K562 (cell line): Measurements from ENCODE around the gene AMFR. TPM values are rescaled to one million over a fixed set of nuclear protein-coding genes. Genes with fewer than 3 reads are reported as not detected.

ENCODE experiments used
- ATAC-seq: fragments of 200-7000 bp; cut with Tn5 transposase; 3 replicates; pipeline ENCODE4 v1.9.1; 2020; ENCODE audit warnings: moderate library complexity
- BruUV-seq: library from RNA; stranded (reverse); fragments of 400-500 nt; replicated peaks from 2 replicates; lab custom pipeline; 2021; lab: Mats Ljungman, UMichigan
- CTCF ChIA-PET: fragments of 300-600 bp; formaldehyde crosslinking; extraction: SDS; loops from one replicate; lab custom pipeline; 2021; ENCODE audit warnings: low intra/inter-chr PET ratio; lab: Yijun Ruan, JAX
- POLR2A ChIA-PET: fragments of 300-600, 350-650 bp; sonication (Branson Sonifier 250); formaldehyde crosslinking; extraction: SDS; loops from one replicate; lab custom pipeline; 2021; ENCODE audit warnings: antibody characterized with exemption, inconsistent platforms; lab: Yijun Ruan, JAX
- DNase-seq, 4 experiments: peaks; one replicate each; pipeline versions ENCODE4 v3.0.0 to v3.0.0-alpha.2; 2011 to 2018; ENCODE audit warnings: low spot score in 3 of 4, mixed read lengths in 3 of 4; ENCODE audit errors: extremely low read depth in 1 of 4
- FAIRE-seq: peaks from 2 replicates; lab custom pipeline; 2011; peaks lifted over from hg19 to GRCh38; lab: Jason Lieb, UNC
- H2AFZ ChIP-seq: 2 replicates; pipeline ENCODE4 v1.6.0; 2011; ENCODE audit warnings: low read depth, low read length, control low read depth, inconsistent platforms
- H3K27ac ChIP-seq: fragments of 200-600 bp; 3 replicates; pipeline ENCODE4 v1.8.0; 2011; ENCODE audit warnings: low read depth, mild to moderate bottlenecking, control low read depth, inconsistent platforms, low read length, moderate library complexity, mixed read lengths; ENCODE audit errors: extremely low read depth
- H3K27me3 ChIP-seq, 2 experiments: fragments of 300-600 bp in 1 of 2; 2 replicates in 1 of 2; 3 replicates in 1 of 2; pipeline versions ENCODE4 v1.6.0 to v1.8.0; 2011; ENCODE audit warnings: inconsistent platforms in 2 of 2, low read length in 2 of 2, mild to moderate bottlenecking in 1 of 2, mixed read lengths in 1 of 2, moderate library complexity in 1 of 2; ENCODE audit not compliant: control insufficient read depth in 2 of 2, insufficient read depth in 2 of 2
- H3K36me3 ChIP-seq: fragments of 300-600 bp; 3 replicates; pipeline ENCODE4 v1.8.0; 2011; ENCODE audit warnings: mild to moderate bottlenecking, low read length, inconsistent platforms; ENCODE audit not compliant: control insufficient read depth, insufficient read depth
- H3K4me1 ChIP-seq, 2 experiments: fragments of 200-600 bp in 1 of 2; replicated peaks in 1 of 2; 2 replicates in 1 of 2; 3 replicates in 1 of 2; pipeline versions ENCODE4 v1.5.1 to v1.8.0; 2011; ENCODE audit warnings: inconsistent platforms in 2 of 2, low read length in 2 of 2, mild to moderate bottlenecking in 1 of 2, mixed read lengths in 1 of 2, moderate library complexity in 1 of 2; ENCODE audit not compliant: control insufficient read depth in 2 of 2, insufficient read depth in 2 of 2
- H3K4me2 ChIP-seq: 2 replicates; pipeline ENCODE4 v1.6.1; 2011; ENCODE audit warnings: low read length, control low read depth, inconsistent platforms, mixed read lengths; ENCODE audit not compliant: insufficient read depth
- H3K4me3 ChIP-seq: fragments of 200-600 bp; sonication (generic), shearing (Covaris generic); 2 replicates; pipeline ENCODE4 v1.5.1; 2016; ENCODE audit warnings: control low read depth, inconsistent platforms
- H3K79me2 ChIP-seq: fragments of 200-600 bp; 3 replicates; pipeline ENCODE4 v1.8.0; 2011; ENCODE audit warnings: low read length, inconsistent platforms; ENCODE audit not compliant: control insufficient read depth, insufficient read depth
- H3K9ac ChIP-seq, 2 experiments: 2 replicates each; pipeline versions ENCODE4 v1.6.0 to v1.6.1; 2011; ENCODE audit warnings: low read depth in 2 of 2, low read length in 2 of 2, control low read depth in 1 of 2, inconsistent platforms in 1 of 2, mild to moderate bottlenecking in 1 of 2, mixed read lengths in 1 of 2; ENCODE audit not compliant: insufficient read depth in 1 of 2
- H3K9me1 ChIP-seq: one replicate; pipeline ENCODE4 v1.6.0; 2011; ENCODE audit warnings: inconsistent platforms, mild to moderate bottlenecking, low read length, moderate library complexity; ENCODE audit not compliant: control insufficient read depth, insufficient read depth
- H3K9me3 ChIP-seq: replicated peaks from 2 replicates; pipeline ENCODE4 v1.5.1; 2011; ENCODE audit warnings: low read depth, low read length, inconsistent platforms; ENCODE audit not compliant: control insufficient read depth, insufficient read depth
- H4K20me1 ChIP-seq: replicated peaks from 2 replicates; pipeline ENCODE4 v1.6.1; 2011; ENCODE audit warnings: low read length, inconsistent platforms, mixed read lengths; ENCODE audit not compliant: control insufficient read depth, insufficient read depth
- BHLHE40 ChIP-seq: IDR thresholded peaks from 2 replicates; pipeline ENCODE4 v1.6.1; 2011; ENCODE audit warnings: low read length, improper control_type of control experiment
- DIDO1 ChIP-seq: fragments of 450-650 bp; IDR thresholded peaks from 2 replicates; pipeline ENCODE4 v1.6.1; 2016; ENCODE audit warnings: low read depth, missing biosample characterization, missing genetic modification characterization
- HNRNPUL1 ChIP-seq: fragments of 200-400 bp; formaldehyde crosslinking; IDR thresholded peaks from 2 replicates; pipeline ENCODE4 v1.6.1; 2017; ENCODE audit warnings: low read length
- ZNF133 ChIP-seq: fragments of 250-450 bp; sonication (Bioruptor Pico); IDR thresholded peaks from 2 replicates; pipeline ENCODE4 v1.4.0; 2020; ENCODE audit warnings: mild to moderate bottlenecking
- ZNF217 ChIP-seq: sonication (generic); formaldehyde crosslinking; IDR thresholded peaks from 2 replicates; pipeline ENCODE4 v1.8.0; 2022; ENCODE audit warnings: mild to moderate bottlenecking, missing genetic modification reagents
- WGBS: fragments of 100-300 bp; shearing (Covaris generic); methylation state at CpG from one replicate; pipeline ENCODE4 v1.1.6; 2016; ENCODE audit warnings: low coverage, mixed read lengths; ENCODE audit not compliant: insufficient coverage; ENCODE audit errors: missing lambda C conversion rate; 5-methylcytosine and 5-hydroxymethylcytosine counted together
- in situ Hi-C: fragments of 300-500 bp; cut with MboI; formaldehyde crosslinking; loops from 4 replicates; pipeline ENCODE4 v1.15.0; 2018; ENCODE audit warnings: inconsistent platforms, mixed read lengths
- intact Hi-C: fragments of 100-400 bp; cut with micrococcal nuclease; formaldehyde crosslinking; loops from 2 replicates; pipeline ENCODE4 v1.14.2; 2022
- polyA plus RNA-seq, 8 experiments: library from polyadenylated mRNA; depleted of rRNA in 4 of 8; stranded (reverse) in 5 of 8; unstranded in 3 of 8; fragments of >200 nt; fragmentation: Nextera tagmentation in 2 of 8; fragmentation: Illumina TruSeq in 1 of 8; extraction: Ambion mirVana in 2 of 8; extraction: Trizol in 1 of 8; gene quantifications; 2 replicates each; pipeline versions ENCODE4 v1.2.1 to v1.2.3, GENCODE V29; 2011 to 2014; ENCODE audit warnings: inconsistent platforms in 1 of 8, missing spikeins in 1 of 8
- total RNA-seq, 7 experiments: library from RNA; depleted of rRNA in 6 of 7; stranded (reverse); fragments of >200 nt in 6 of 7; fragmentation: Illumina TruSeq in 2 of 7; extraction: Trizol in 2 of 7; gene quantifications; 2 replicates each; pipeline versions ENCODE4 v1.2.1 to v1.2.3, GENCODE V29; 2011 to 2021; ENCODE audit warnings: low replicate concordance in 1 of 7
- TF ChIP-seq, protein P1 (sequence below): conservative IDR thresholded peaks from 2 replicates; pipeline ENCODE4 v1.6.1; 2011; ENCODE audit warnings: low read depth, mild to moderate bottlenecking, low read length; ENCODE audit not compliant: control insufficient read depth

The AMFR gene
- total and polyA plus RNA-seq, 9 of the 15 experiments (the other 6 are each of a cell fraction or from before 2014, with no cell fraction given) = 15.6 to 113 (median 58.4) TPM

DNA sequence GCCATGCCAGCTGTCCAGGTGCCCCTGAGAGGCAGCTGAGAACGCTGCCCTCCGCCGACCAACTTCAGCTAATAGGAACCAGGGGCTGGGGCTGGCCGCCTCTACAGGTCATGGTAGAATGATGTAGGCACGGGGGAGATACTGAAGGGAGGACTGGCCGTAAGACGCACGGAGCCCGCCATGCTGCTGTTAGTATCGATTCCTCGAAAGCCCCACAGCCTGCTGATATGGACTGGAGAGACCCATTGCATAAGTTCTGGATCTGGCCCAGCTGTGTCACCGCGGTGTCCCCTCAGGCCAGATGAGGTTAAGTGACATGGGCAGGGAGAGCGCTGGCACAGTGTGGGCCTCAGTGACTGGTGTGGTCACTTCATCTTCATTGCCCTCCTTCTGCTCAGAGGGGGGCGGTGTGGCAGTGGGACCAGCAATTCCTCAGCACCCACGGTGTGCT lies 75.6 kb downstream of the AMFR start:
- Histone ChIP-seq H3K4me1 (peaks cover under 1 to 19% of the 10 kb centered on the region in 2 experiments; a peak in 2 of 5 replicates), H3K36me3 (no peaks in the 10 kb centered on the region), H3K4me3 (no peak overlapping the region), H3K27ac (no peak overlapping the region), H3K9me3 (no peaks in the 10 kb centered on the region), H3K27me3 (peaks cover 17 to 66% of the 10 kb centered on the region in 2 experiments; a peak in 4 of 5 replicates), H2AFZ (no peak overlapping the region), H4K20me1 (peaks cover 28% of the 10 kb centered on the region), H3K9me1 (no peaks in the 10 kb centered on the region), H3K4me2 (no peak overlapping the region), H3K79me2 (no peaks in the 10 kb centered on the region), H3K9ac (no peak overlapping the region)
- no peak for FAIRE-seq
- BruUV-seq = no TSS peak
- ATAC-seq = no peak
- in situ Hi-C loops = no loop called here
- no peak for TF ChIP-seq ZNF133 (CRISPR knock-in tag)
- no peak for TF ChIP-seq BHLHE40
- no peak for TF ChIP-seq ZNF217 (CRISPR knock-in tag)
- TF ChIP-seq, protein P1, sequence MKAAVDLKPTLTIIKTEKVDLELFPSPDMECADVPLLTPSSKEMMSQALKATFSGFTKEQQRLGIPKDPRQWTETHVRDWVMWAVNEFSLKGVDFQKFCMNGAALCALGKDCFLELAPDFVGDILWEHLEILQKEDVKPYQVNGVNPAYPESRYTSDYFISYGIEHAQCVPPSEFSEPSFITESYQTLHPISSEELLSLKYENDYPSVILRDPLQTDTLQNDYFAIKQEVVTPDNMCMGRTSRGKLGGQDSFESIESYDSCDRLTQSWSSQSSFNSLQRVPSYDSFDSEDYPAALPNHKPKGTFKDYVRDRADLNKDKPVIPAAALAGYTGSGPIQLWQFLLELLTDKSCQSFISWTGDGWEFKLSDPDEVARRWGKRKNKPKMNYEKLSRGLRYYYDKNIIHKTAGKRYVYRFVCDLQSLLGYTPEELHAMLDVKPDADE = no peak
- no peak for TF ChIP-seq HNRNPUL1
- no peak for TF ChIP-seq DIDO1 (tag)
- 4% methylated on average over 16 of the region's 16 CpGs for WGBS
- POLR2A ChIA-PET = interaction anchor here (0.6 to 1.1 kb wide), 3 partner anchors 15 to 220 kb away, joined by 3 read pairs; no protein-coding TSS in a partner anchor
- CTCF ChIA-PET = no interaction called here
- intact Hi-C loops = loop anchor here (10.0 kb wide), 1 partner anchor 165 kb away; no protein-coding TSS in a partner anchor
- DNase-seq = no peak
